ENCODE measurements around the gene IL16. TPM values are rescaled to one million over a fixed set of nuclear protein-coding genes. Genes with fewer than 3 reads are reported as not detected.

IL16 gene
- 1 to 10 TPM; 2.0 to 6.8 (median 3.2) TPM for total RNA-seq
- long read RNA-seq, partial matches to known transcripts, result 1 of 3 reads
- long read RNA-seq, other reads (novel, unspliced or antisense), result 2 of 3 reads

DNA sequence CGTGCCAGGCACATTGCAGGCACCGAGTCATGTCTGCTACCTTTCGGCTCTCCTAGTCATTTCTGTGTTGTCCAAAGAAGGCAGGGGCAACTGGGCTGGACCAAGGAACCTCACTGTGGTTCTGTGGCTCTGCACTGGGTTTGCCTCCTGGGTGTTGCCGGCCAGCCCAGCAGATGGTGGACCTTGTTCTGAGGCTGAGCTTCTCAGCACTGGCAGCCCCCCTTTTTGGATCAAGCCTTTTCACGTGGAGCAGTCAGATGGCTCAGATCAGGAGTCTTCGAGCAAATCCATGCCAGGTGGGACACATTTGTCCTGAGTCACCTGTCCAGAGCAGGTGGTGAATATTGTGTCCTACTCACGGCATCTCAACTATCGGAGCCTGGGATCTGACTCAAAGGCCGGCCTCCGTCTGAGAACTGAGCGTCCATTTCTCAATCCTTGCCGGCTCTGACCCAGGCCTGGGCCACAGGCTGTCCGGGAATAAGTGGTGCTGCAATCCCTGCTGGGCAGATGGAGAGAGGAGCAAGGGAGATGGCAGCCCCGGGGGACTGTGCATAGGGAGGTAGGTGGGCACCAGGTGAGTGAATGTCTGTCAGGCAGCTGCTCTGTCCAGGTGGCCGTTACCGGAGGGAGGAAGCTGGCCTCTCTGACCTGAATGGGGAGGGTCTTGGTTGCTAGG, at the start of gene IL16:
Gene IL16, plus strand, starts transcription at position 304 of the 679 bp plus-strand sequence. CDS start 28,521 bp downstream, outside the sequence.
- Histone ChIP-seq H3K36me3 (no peaks in the 10 kb centered on the region), H3K27me3 (no peaks in the 10 kb centered on the region), H3K4me3 (no peak within 1 kb of the TSS), H3K4me1 (no peaks in the 10 kb centered on the region), H3K9me3 (no peaks in the 10 kb centered on the region), H3K27ac (no peak within 1 kb of the TSS)
- WGBS (ENCODE audit: insufficient coverage, low coverage, low lambda C conversion rate, missing lambda C conversion rate), result 70% methylated on average over 6 of the region's 16 CpGs
- TF ChIP-seq CTCF (IDR thresholded peaks at IDR 0.05), result no peak
- TF ChIP-seq POLR2A (IDR thresholded peaks at IDR 0.05), result no peak
- ATAC-seq, result no peak
- DNase-seq, result no peak
- intact Hi-C loops (cut with DNase I), result no loop called here

DNA sequence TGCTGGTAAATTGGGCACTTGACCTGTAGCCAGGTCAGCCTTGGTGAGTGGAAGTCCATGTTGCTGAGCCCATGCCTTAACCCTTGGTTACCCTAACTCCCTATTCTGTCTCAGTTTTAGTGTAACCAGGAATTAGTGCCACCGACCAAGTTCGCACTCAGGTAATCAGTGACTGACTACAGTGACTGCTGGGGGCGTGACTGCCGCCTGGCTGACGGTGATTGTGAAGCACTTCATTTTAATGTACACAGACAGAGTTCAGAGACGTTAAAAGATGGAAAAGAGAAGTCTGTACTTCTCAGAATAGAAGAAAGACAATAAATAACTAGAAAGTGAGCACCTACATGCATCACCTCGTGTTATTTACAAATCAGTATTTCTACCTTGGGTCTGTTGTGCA, 45.3 kb upstream of the IL16 start:
- ATAC-seq (no peak), DNase-seq (no peak)
- Histone ChIP-seq H3K27ac (no peak overlapping the region), H3K9me3 (no peaks in the 10 kb centered on the region), H3K4me3 (no peak overlapping the region), H3K36me3 (no peaks in the 10 kb centered on the region), H3K4me1 (no peaks in the 10 kb centered on the region), H3K27me3 (no peaks in the 10 kb centered on the region)
- intact Hi-C loops (cut with DNase I), result no loop called here
- TF ChIP-seq POLR2A (IDR thresholded peaks at IDR 0.05) (no peak), CTCF (IDR thresholded peaks at IDR 0.05) (no peak)
- 80% methylated on average over 7 of the region's 7 CpGs for WGBS (ENCODE audit: insufficient coverage, low coverage, low lambda C conversion rate, missing lambda C conversion rate)

DNA sequence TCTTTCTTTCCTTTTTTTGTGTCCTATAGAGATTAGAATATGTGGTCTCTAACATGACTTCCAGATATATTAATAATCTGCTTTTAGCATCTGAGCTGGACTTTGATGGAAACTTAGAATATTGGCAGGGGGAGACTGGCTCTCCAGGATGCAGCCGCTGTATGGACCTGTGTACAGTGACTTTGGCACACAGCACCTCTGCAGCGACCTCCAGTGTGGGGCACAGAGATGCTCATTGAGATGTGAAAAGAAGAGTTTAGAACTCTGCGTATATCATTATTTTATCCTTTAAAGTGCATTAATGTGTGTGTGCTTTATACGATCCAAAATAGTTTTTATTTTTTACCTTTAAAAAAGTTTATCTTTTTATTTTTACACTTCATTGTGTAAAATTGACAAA, 44.3 kb upstream of the IL16 start:
- Histone ChIP-seq H3K4me1 (no peaks in the 10 kb centered on the region), H3K9me3 (no peaks in the 10 kb centered on the region), H3K4me3 (no peak overlapping the region), H3K27ac (no peak overlapping the region), H3K27me3 (no peaks in the 10 kb centered on the region), H3K36me3 (no peaks in the 10 kb centered on the region)
- DNase-seq (no peak), ATAC-seq (no peak)
- TF ChIP-seq POLR2A (IDR thresholded peaks at IDR 0.05) (no peak), CTCF (IDR thresholded peaks at IDR 0.05) (no peak)
- WGBS (ENCODE audit: insufficient coverage, low coverage, low lambda C conversion rate, missing lambda C conversion rate), result 68% methylated on average over 4 of the region's 4 CpGs
- intact Hi-C loops (cut with DNase I), result no loop called here

GRCh38 chr15:81152799-81153198, 43.9 kb upstream of the IL16 start:
- ATAC-seq (no peak), DNase-seq (no peak)
- intact Hi-C loops (cut with DNase I), result no loop called here
- WGBS (ENCODE audit: insufficient coverage, low coverage, low lambda C conversion rate, missing lambda C conversion rate), result 91% methylated on average over 4 of the region's 4 CpGs
- no peaks in the 10 kb centered on the region for H3K36me3 ChIP-seq
- no peaks in the 10 kb centered on the region for H3K4me1 ChIP-seq
- H3K27ac ChIP-seq, result no peak overlapping the region
- H3K27me3 ChIP-seq, result no peaks in the 10 kb centered on the region
- no peak overlapping the region for H3K4me3 ChIP-seq
- H3K9me3 ChIP-seq, result no peaks in the 10 kb centered on the region
- TF ChIP-seq POLR2A (IDR thresholded peaks at IDR 0.05) (no peak), CTCF (IDR thresholded peaks at IDR 0.05) (no peak)
